Stomach (tissue), 9 donors: ENCODE measurements around the gene SH3GLB2. TPM values are rescaled to one million over a fixed set of nuclear protein-coding genes. Genes with fewer than 3 reads are reported as not detected.
"Not testable (repeated sequence)": the region's sequence is repeated elsewhere in the genome, so short reads cannot be mapped to it uniquely, and the experiment has no call there.

ENCODE experiments used
- DNase-seq, 2 donors: peaks; one replicate each; pipeline versions ENCODE4 v3.0.0 to v3.0.0-alpha.2; 2013 to 2019
- H3K27ac ChIP-seq, 5 donors: fragments of 200-600 bp in 4 of 5; sonication (generic) in 4 of 5; one replicate each; pipeline ENCODE4 v1.5.1; 2013 to 2019; ENCODE audit warnings: mild to moderate bottlenecking in 1 of 5, moderate library complexity in 1 of 5
- H3K27me3 ChIP-seq, 3 donors: fragments of 200-600 bp; sonication (generic); one replicate each; pipeline ENCODE4 v1.5.1; 2017 to 2019; ENCODE audit warnings: mixed run types in 1 of 3
- H3K36me3 ChIP-seq, 4 donors: fragments of 200-600 bp; sonication (generic); 1 replicate in 3 of 4; 2 replicates in 1 of 4; pipeline ENCODE4 v1.5.1; 2016 to 2019
- H3K4me1 ChIP-seq, 4 donors: fragments of 200-600 bp; sonication (generic); one replicate each; pipeline ENCODE4 v1.5.1; 2016 to 2019
- H3K4me3 ChIP-seq, 4 donors: fragments of 200-600 bp; sonication (generic) in 3 of 4; one replicate each; pipeline ENCODE4 v1.5.1; 2016 to 2019; ENCODE audit warnings: mild to moderate bottlenecking in 1 of 4
- H3K9me3 ChIP-seq, 4 donors: fragments of 200-600 bp; sonication (generic); one replicate each; pipeline ENCODE4 v1.5.1; 2016 to 2019
- CTCF ChIP-seq, 7 experiments: fragments of 450-650 bp in 4 of 7; fragments of 200-600 bp in 3 of 7; sonication (generic) in 3 of 7; IDR thresholded peaks; one replicate each; pipeline ENCODE4 v1.5.1; 2016 to 2019; ENCODE audit warnings: antibody characterized with exemption in 7 of 7, control low read depth in 2 of 7, mild to moderate bottlenecking in 1 of 7
- EP300 ChIP-seq: sonication (generic); formaldehyde crosslinking; IDR thresholded peaks from one replicate; pipeline ENCODE4 v1.6.1; 2017; ENCODE audit warnings: antibody characterized with exemption
- POLR2A ChIP-seq, 4 donors: fragments of 450-650 bp; IDR thresholded peaks; one replicate each; pipeline ENCODE4 v1.6.1; 2016; ENCODE audit warnings: antibody characterized with exemption in 4 of 4, control low read depth in 2 of 4, mild to moderate bottlenecking in 1 of 4, moderate library complexity in 1 of 4
- POLR2AphosphoS5 ChIP-seq, 3 donors: sonication (generic); formaldehyde crosslinking; IDR thresholded peaks; one replicate each; pipeline ENCODE4 v1.6.1; 2016; ENCODE audit warnings: antibody characterized with exemption in 3 of 3
- WGBS, 5 donors: extraction: QIAGEN DNeasy Blood & Tissue Kit in 3 of 5; methylation state at CpG; one replicate each; pipeline versions ENCODE4 v1.1.5 to v1.1.7; 2013 to 2018; 5-methylcytosine and 5-hydroxymethylcytosine counted together
- intact Hi-C: fragments of 100-400 bp; cut with DNase I; formaldehyde crosslinking; loops from one replicate; pipeline ENCODE4 v1.15.1; 2023; ENCODE audit warnings: low total_unique reads
- polyA plus RNA-seq, 3 donors: library from polyadenylated mRNA; stranded (reverse); fragments of 200-250 nt; gene quantifications; one replicate each; pipeline ENCODE4 v1.2.3, GENCODE V29; 2013
- total RNA-seq, 5 donors: library from RNA; depleted of rRNA; stranded (reverse); fragments of >200 nt; gene quantifications; one replicate each; pipeline versions ENCODE4 v1.1.0 to v1.2.3, GENCODE V29; 2014 to 2016
- donor health status: healthy with polysubstance abuse.
- donor health status: Bipolar disorder and iron deficiency.
- donor health status: healthy.

SH3GLB2 gene
- total and polyA plus RNA-seq, 8 donors = 50.5 to 408 (median 110) TPM

GRCh38 chr9:129005336-129005997 lies 22.7 kb downstream of the SH3GLB2 start:
- peak overlapping the region in 1 of 5 donors; percentile 73 for H3K27ac ChIP-seq
- DNase-seq = no peak
- no peak overlapping the region for H3K4me3 ChIP-seq
- TF ChIP-seq CTCF (IDR thresholded peaks at IDR 0.05) = no peak
- no peak for TF ChIP-seq POLR2A (IDR thresholded peaks at IDR 0.05)
- TF ChIP-seq POLR2AphosphoS5 (IDR thresholded peaks at IDR 0.05) = no peak
- TF ChIP-seq EP300 = no peak
- H3K4me1 ChIP-seq = peaks cover 13 to 14% (median 13%) of the 10 kb centered on the region in 4 donors
- H3K36me3 ChIP-seq = peaks cover 72 to 99% (median 96%) of the 10 kb centered on the region in 4 donors
- no peaks in the 10 kb centered on the region for H3K27me3 ChIP-seq
- H3K9me3 ChIP-seq = no peaks in the 10 kb centered on the region
- 73 to 84% (median 75%) methylated on average over 8 to 10 of the region's 10 CpGs for WGBS, 5 donors
- intact Hi-C loops = no loop called here

- H3K27me3 ChIP-seq, H3K27ac ChIP-seq, H3K4me3 ChIP-seq, intact Hi-C loops, H3K9me3 ChIP-seq: not testable (repeated sequence)
- peaks cover 73 to 99% (median 96%) of the 10 kb centered on the region in 4 donors for H3K36me3 ChIP-seq
- WGBS, 5 donors = 71 to 84% (median 77%) methylated on average over 4 to 6 of the region's 6 CpGs
- H3K4me1 ChIP-seq = peaks cover 13 to 14% (median 13%) of the 10 kb centered on the region in 4 donors
- DNase-seq = peak in 1 of 2 donors; percentile 36
Measured at GRCh38 chr9:129004173-129004572, 24.0 kb downstream of the SH3GLB2 start.

- 93 to 97% (median 94%) methylated on average over 6 to 9 of the region's 9 CpGs for WGBS, 5 donors
- peaks cover 73 to 99% (median 96%) of the 10 kb centered on the region in 4 donors for H3K36me3 ChIP-seq
- DNase-seq = no peak
- no peak overlapping the region for H3K4me3 ChIP-seq
- H3K27ac ChIP-seq = no peak overlapping the region
- no peaks in the 10 kb centered on the region for H3K9me3 ChIP-seq
- intact Hi-C loops = no loop called here
- H3K4me1 ChIP-seq = peaks cover 13 to 14% (median 13%) of the 10 kb centered on the region in 4 donors
- no peaks in the 10 kb centered on the region for H3K27me3 ChIP-seq
- TF ChIP-seq EP300 = no peak
Measured at GRCh38 chr9:129002992-129003391, 25.1 kb downstream of the SH3GLB2 start.

- DNase-seq = no peak
- H3K27me3 ChIP-seq = no peaks in the 10 kb centered on the region
- no peaks in the 10 kb centered on the region for H3K9me3 ChIP-seq
- peaks cover 82 to 100% (median 96%) of the 10 kb centered on the region in 4 donors for H3K36me3 ChIP-seq
- intact Hi-C loops = no loop called here
- peak overlapping the region in 1 of 5 donors; percentile 27 for H3K27ac ChIP-seq
- H3K4me3 ChIP-seq = no peak overlapping the region
- TF ChIP-seq POLR2A (IDR thresholded peaks at IDR 0.05) = no peak
- TF ChIP-seq POLR2AphosphoS5 (IDR thresholded peaks at IDR 0.05) = no peak
- no peak for TF ChIP-seq CTCF (IDR thresholded peaks at IDR 0.05)
- TF ChIP-seq EP300 = no peak
- 83 to 96% (median 91%) methylated on average over 8 to 10 of the region's 10 CpGs for WGBS, 5 donors
- H3K4me1 ChIP-seq = peaks cover 4 to 7% (median 6%) of the 10 kb centered on the region in 4 donors
Measured at GRCh38 chr9:129001504-129002325, 26.4 kb downstream of the SH3GLB2 start.

GRCh38 chr9:128999581-129000206 lies 28.4 kb downstream of the SH3GLB2 start:
- no peak overlapping the region for H3K27ac ChIP-seq
- 89 to 94% (median 90%) methylated on average over 11 to 13 of the region's 13 CpGs for WGBS, 5 donors
- H3K27me3 ChIP-seq = no peaks in the 10 kb centered on the region
- DNase-seq = no peak
- H3K4me1 ChIP-seq = no peaks in the 10 kb centered on the region
- no peaks in the 10 kb centered on the region for H3K9me3 ChIP-seq
- TF ChIP-seq CTCF (IDR thresholded peaks at IDR 0.05) (no peak), POLR2A (IDR thresholded peaks at IDR 0.05) (no peak), POLR2AphosphoS5 (IDR thresholded peaks at IDR 0.05) (no peak), EP300 (no peak)
- intact Hi-C loops = no loop called here
- H3K4me3 ChIP-seq = no peak overlapping the region
- H3K36me3 ChIP-seq = peaks cover 82 to 100% (median 96%) of the 10 kb centered on the region in 4 donors
